Measurements from ENCODE around the gene TTLL13. TPM values are rescaled to one million over a fixed set of nuclear protein-coding genes. Genes with fewer than 3 reads are reported as not detected.
A peak's percentile ranks its signal among the peaks of the same experiment; 100 is the strongest.

TTLL13 gene
- total and polyA plus RNA-seq, 7 experiments from 2014 or later, result 0.40 to 1.8 (median 0.63) TPM; not detected in 3

- H3K27ac ChIP-seq (ENCODE audit: low read depth, low read length), result peak overlapping the region; percentile 99
- Mint-ChIP-seq H3K4me1 (peaks cover 40 to 62% (median 52%) of the 10 kb centered on the region in 7 donors), H3K9me3 (no peaks in the 10 kb centered on the region), H3K4me3 (peak overlapping the region; percentile 87 to 95 (median 92)), H3K36me3 (peaks cover 0 to 26% (median 12%) of the 10 kb centered on the region in 5 donors), H3K27me3 (no peaks in the 10 kb centered on the region), H3K27ac (peak overlapping the region; percentile 96 to 100 (median 98))
- POLR2A ChIA-PET, result interaction anchor here (0.6 to 7.8 kb wide), 10 partner anchors 11 to 701 kb away, joined by 3 to 95 read pairs (median 14); partner anchors contain the start of genes HDDC3, IDH2, NGRN and SEMA4B
- peak overlapping the region; percentile 92 for H3K4me3 ChIP-seq (ENCODE audit: low read length)
- H3K9me3 ChIP-seq (ENCODE audit: control insufficient read depth in 2 of 3, low read length in 3 of 3), result no peaks in the 10 kb centered on the region
- CTCF ChIA-PET, result interaction anchor here (0.6 to 0.7 kb wide), 2 partner anchors 17 to 214 kb away, joined by 3 read pairs; no protein-coding TSS in a partner anchor
- intact Hi-C loops (cut with micrococcal nuclease), result loop anchor here (5.0 kb wide), 5 partner anchors 90 to 900 kb away; partner anchors contain the start of genes AP3S2 (in 2 of the 2) and POLG (in 1 of the 2)
- H3K27me3 ChIP-seq (ENCODE audit: control insufficient read depth in 2 of 2, insufficient read depth in 2 of 2, low read length in 2 of 2), result no peaks in the 10 kb centered on the region
- DNase-seq, result peak in 1 of 9 donors; percentile 16
- peaks cover 39 to 43% of the 10 kb centered on the region in 2 donors for H3K4me1 ChIP-seq (ENCODE audit: control insufficient read depth in 2 of 2, insufficient read depth in 2 of 2, low read length in 2 of 2)
- H3K36me3 ChIP-seq (ENCODE audit: control insufficient read depth in 2 of 3, insufficient read depth in 3 of 3, low read length in 3 of 3), result peaks cover 7 to 44% (median 23%) of the 10 kb centered on the region in 3 experiments
- no peak for ATAC-seq
Measured at GRCh38 chr15:90232196-90232595, 17.2 kb upstream of the TTLL13 start.

GRCh38 chr15:90232941-90233386, 16.4 kb upstream of the TTLL13 start:
- Histone ChIP-seq H3K27ac (ENCODE audit: low read depth, low read length) (peak overlapping the region; percentile 99), H3K9me3 (ENCODE audit: control insufficient read depth in 2 of 3, low read length in 3 of 3) (no peaks in the 10 kb centered on the region), H3K4me3 (ENCODE audit: low read length) (peak overlapping the region; percentile 92), H3K36me3 (ENCODE audit: control insufficient read depth in 2 of 3, insufficient read depth in 3 of 3, low read length in 3 of 3) (peaks cover 5 to 44% (median 23%) of the 10 kb centered on the region in 3 experiments), H3K4me1 (ENCODE audit: control insufficient read depth in 2 of 2, insufficient read depth in 2 of 2, low read length in 2 of 2) (peaks cover 39 to 43% of the 10 kb centered on the region in 2 donors), H3K27me3 (ENCODE audit: control insufficient read depth in 2 of 2, insufficient read depth in 2 of 2, low read length in 2 of 2) (no peaks in the 10 kb centered on the region)
- peaks cover 0 to 26% (median 15%) of the 10 kb centered on the region in 5 donors for H3K36me3 Mint-ChIP-seq
- H3K4me1 Mint-ChIP-seq, result peaks cover 40 to 62% (median 52%) of the 10 kb centered on the region in 7 donors
- CTCF ChIA-PET, result interaction anchor here (0.6 to 1.3 kb wide), 5 partner anchors 12 to 214 kb away, joined by 3 to 6 read pairs (median 3); no protein-coding TSS in a partner anchor
- peak overlapping the region; percentile 96 to 100 (median 98) for H3K27ac Mint-ChIP-seq
- no peaks in the 10 kb centered on the region for H3K27me3 Mint-ChIP-seq
- DNase-seq (peak in 3 of 9 donors; percentile 26 to 34 (median 34)), ATAC-seq (no peak)
- POLR2A ChIA-PET, result interaction anchor here (0.6 to 7.8 kb wide), 12 partner anchors 11 to 790 kb away, joined by 3 to 95 read pairs (median 12); partner anchors contain the start of genes IDH2, NGRN, SEMA4B and TTLL13
- peak overlapping the region; percentile 87 to 95 (median 92) for H3K4me3 Mint-ChIP-seq
- intact Hi-C loops (cut with micrococcal nuclease), result loop anchor here (1.0 to 5.0 kb wide), 7 partner anchors 32 to 901 kb away; partner anchors contain the start of genes AP3S2 (in 2 of the 2), HDDC3 (in 1 of the 2), POLG (in 1 of the 2) and SEMA4B (in 1 of the 2)
- H3K9me3 Mint-ChIP-seq, result no peaks in the 10 kb centered on the region

- peaks cover 0 to 44% (median 26%) of the 10 kb centered on the region in 3 experiments for H3K36me3 ChIP-seq (ENCODE audit: control insufficient read depth in 2 of 3, insufficient read depth in 3 of 3, low read length in 3 of 3)
- no peaks in the 10 kb centered on the region for H3K9me3 ChIP-seq (ENCODE audit: control insufficient read depth in 2 of 3, low read length in 3 of 3)
- H3K4me1 ChIP-seq (ENCODE audit: control insufficient read depth in 2 of 2, insufficient read depth in 2 of 2, low read length in 2 of 2), result peaks cover 39 to 43% of the 10 kb centered on the region in 2 donors
- peak in 7 of 9 donors; percentile 91 to 97 (median 95) for DNase-seq
- intact Hi-C loops (cut with micrococcal nuclease), result loop anchor here (1.0 to 5.0 kb wide), 14 partner anchors 16 to 901 kb away; partner anchors contain the start of genes AP3S2 (in 2 of the 2), IDH2 (in 2 of the 2), IQGAP1 (in 2 of the 2) and NGRN (in 2 of the 2)
- H3K27ac ChIP-seq (ENCODE audit: low read depth, low read length), result peak within 1 kb of the TSS; percentile 99
- peak; percentile 89 for ATAC-seq
- Mint-ChIP-seq H3K9me3 (no peaks in the 10 kb centered on the region), H3K36me3 (peaks cover 0 to 31% (median 16%) of the 10 kb centered on the region in 5 donors), H3K27ac (peak within 1 kb of the TSS; percentile 96 to 100 (median 98)), H3K4me1 (peaks cover 40 to 67% (median 57%) of the 10 kb centered on the region in 7 donors), H3K27me3 (no peaks in the 10 kb centered on the region), H3K4me3 (peak within 1 kb of the TSS; percentile 87 to 95 (median 92))
- no peaks in the 10 kb centered on the region for H3K27me3 ChIP-seq (ENCODE audit: control insufficient read depth in 2 of 2, insufficient read depth in 2 of 2, low read length in 2 of 2)
- peak within 1 kb of the TSS; percentile 92 for H3K4me3 ChIP-seq (ENCODE audit: low read length)
- ChIA-PET POLR2A (interaction anchor here (0.6 to 7.8 kb wide), 18 partner anchors 8 to 789 kb away, joined by 3 to 95 read pairs (median 3); partner anchors contain the start of genes IDH2, NGRN, SEMA4B and TTLL13), CTCF (interaction anchor here (0.7 to 1.3 kb wide), 4 partner anchors 12 to 168 kb away, joined by 3 to 6 read pairs (median 4); no protein-coding TSS in a partner anchor)
Measured at GRCh38 chr15:90233387-90234095, 15.8 kb upstream of the TTLL13 start, which contains the start of gene CIB1. CIB1 (minus strand) TSS chr15:90233941; CDS start chr15:90233885, 56 bp downstream.

- Mint-ChIP-seq H3K9me3 (no peaks in the 10 kb centered on the region), H3K27me3 (no peaks in the 10 kb centered on the region), H3K27ac (peak within 1 kb of the TSS; percentile 96 to 100 (median 98)), H3K4me3 (peak within 1 kb of the TSS; percentile 87 to 95 (median 92)), H3K36me3 (peaks cover 0 to 35% (median 11%) of the 10 kb centered on the region in 5 donors), H3K4me1 (peaks cover 37 to 61% (median 53%) of the 10 kb centered on the region in 7 donors)
- peak within 1 kb of the TSS; percentile 99 for H3K27ac ChIP-seq (ENCODE audit: low read depth, low read length)
- intact Hi-C loops (cut with micrococcal nuclease), result loop anchor here (1.0 to 5.0 kb wide), 12 partner anchors 15 to 902 kb away; partner anchors contain the start of genes AP3S2 (in 2 of the 2), IDH2 (in 2 of the 2), IQGAP1 (in 2 of the 2) and NGRN (in 2 of the 2)
- CTCF ChIA-PET, result interaction anchor here (0.7 kb wide), 1 partner anchor 167 kb away, joined by 3 read pairs; no protein-coding TSS in a partner anchor
- DNase-seq, result peak in 3 of 9 donors; percentile 91 to 95 (median 93)
- POLR2A ChIA-PET, result interaction anchor here (0.6 to 7.8 kb wide), 19 partner anchors 9 to 788 kb away, joined by 3 to 95 read pairs (median 4); partner anchors contain the start of genes IDH2, NGRN, SEMA4B and TTLL13
- no peak for ATAC-seq
- peak within 1 kb of the TSS; percentile 92 for H3K4me3 ChIP-seq (ENCODE audit: low read length)
- H3K36me3 ChIP-seq (ENCODE audit: control insufficient read depth in 2 of 3, insufficient read depth in 3 of 3, low read length in 3 of 3), result peaks cover 0 to 41% (median 21%) of the 10 kb centered on the region in 3 experiments
- H3K27me3 ChIP-seq (ENCODE audit: control insufficient read depth in 2 of 2, insufficient read depth in 2 of 2, low read length in 2 of 2), result no peaks in the 10 kb centered on the region
- peaks cover 39 to 43% of the 10 kb centered on the region in 2 donors for H3K4me1 ChIP-seq (ENCODE audit: control insufficient read depth in 2 of 2, insufficient read depth in 2 of 2, low read length in 2 of 2)
- H3K9me3 ChIP-seq (ENCODE audit: control insufficient read depth in 2 of 3, low read length in 3 of 3), result no peaks in the 10 kb centered on the region
Measured at GRCh38 chr15:90234096-90234988, 15.0 kb upstream of the TTLL13 start, which contains the start of gene GDPGP1. GDPGP1 (plus strand) TSS chr15:90234209; CDS start chr15:90240909, 6,700 bp downstream.

GRCh38 chr15:90239371-90239770, 10.0 kb upstream of the TTLL13 start:
- no peak overlapping the region for H3K4me3 ChIP-seq (ENCODE audit: low read length)
- peaks cover 7 to 8% of the 10 kb centered on the region in 2 donors for H3K4me1 ChIP-seq (ENCODE audit: control insufficient read depth in 2 of 2, insufficient read depth in 2 of 2, low read length in 2 of 2)
- peaks cover 0 to 40% (median 8%) of the 10 kb centered on the region in 3 experiments for H3K36me3 ChIP-seq (ENCODE audit: control insufficient read depth in 2 of 3, insufficient read depth in 3 of 3, low read length in 3 of 3)
- intact Hi-C loops (cut with micrococcal nuclease), result no loop called here
- H3K9me3 ChIP-seq (ENCODE audit: control insufficient read depth in 2 of 3, low read length in 3 of 3), result no peaks in the 10 kb centered on the region
- Mint-ChIP-seq H3K4me1 (peaks cover 8 to 34% (median 19%) of the 10 kb centered on the region in 7 donors), H3K9me3 (no peaks in the 10 kb centered on the region), H3K27ac (peak overlapping the region in 2 of 9 donors; percentile 11 to 65), H3K27me3 (no peaks in the 10 kb centered on the region), H3K4me3 (no peak overlapping the region), H3K36me3 (peaks cover 3 to 21% (median 5%) of the 10 kb centered on the region in 5 donors)
- no peaks in the 10 kb centered on the region for H3K27me3 ChIP-seq (ENCODE audit: control insufficient read depth in 2 of 2, insufficient read depth in 2 of 2, low read length in 2 of 2)
- ChIA-PET CTCF (no interaction called here), POLR2A (no interaction called here)
- ATAC-seq (peak; percentile 20), DNase-seq (no peak)
- no peak overlapping the region for H3K27ac ChIP-seq (ENCODE audit: low read depth, low read length)
